ENCODE results near the gene PPCS. TPM values are rescaled to one million over a fixed set of nuclear protein-coding genes. Genes with fewer than 3 reads are reported as not detected.
A peak's percentile ranks its signal among the peaks of the same experiment; 100 is the strongest.

Gene PPCS
- total and polyA plus RNA-seq, 2 of the 4 experiments (the other 2 are of a cell fraction) = 8.2 to 18.9 TPM

DNA sequence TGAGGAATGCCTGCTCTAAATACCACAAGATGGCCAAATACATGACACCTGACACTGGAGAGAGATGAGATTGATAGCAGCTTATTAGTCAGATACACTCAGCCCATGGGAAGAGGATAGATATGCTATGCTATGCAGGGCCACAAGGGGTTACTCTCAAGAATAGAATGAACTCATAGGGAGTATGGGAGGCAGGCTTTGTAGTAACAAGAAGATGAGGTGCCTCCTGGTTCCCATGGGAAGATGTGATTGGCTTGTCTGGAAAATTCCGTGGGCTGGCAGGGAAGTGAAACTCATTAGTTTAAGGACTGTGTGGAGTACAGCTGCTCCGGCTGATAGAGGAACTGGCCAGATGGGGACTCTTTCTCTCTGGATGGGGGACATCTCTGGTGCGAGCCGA lies 23.3 kb downstream of the PPCS start:
- intact Hi-C loops (cut with micrococcal nuclease) = no loop called here
- no peak for ATAC-seq (ENCODE audit: low read depth)
- no peak overlapping the region for H3K18ac ChIP-seq (ENCODE audit: low read depth, low read length)

More for the DNA sequence above, 23.3 kb downstream of the PPCS start:
- Histone ChIP-seq H3K56ac (ENCODE audit: extremely low read depth, insufficient read depth, low read length) (no peak overlapping the region), H4K5ac (ENCODE audit: low read depth, low read length) (no peak overlapping the region), H2BK15ac (ENCODE audit: low read depth, low read length) (no peak overlapping the region), H2AK9ac (replicated peaks; ENCODE audit: low read depth, low read length, poor library complexity) (no peak overlapping the region), H3K27ac (ENCODE audit: insufficient read depth, low read length) (no peak overlapping the region), H2BK120ac (ENCODE audit: low read depth, low read length) (no peak overlapping the region), H2AK5ac (ENCODE audit: low read depth, low read length) (no peak overlapping the region), H3K36me3 (ENCODE audit: control insufficient read depth, insufficient read depth, low read length) (no peaks in the 10 kb centered on the region), H3K9me1 (ENCODE audit: insufficient read depth, low read length) (no peaks in the 10 kb centered on the region), H4K20me1 (ENCODE audit: insufficient read depth, low read length) (no peaks in the 10 kb centered on the region), H3K4me1 (ENCODE audit: control insufficient read depth, insufficient read depth, low read length) (no peaks in the 10 kb centered on the region), H3K4me2 (ENCODE audit: low read depth, low read length) (no peak overlapping the region), H3K4me3 (ENCODE audit: insufficient read depth, low read depth, low read length) (no peak overlapping the region), H3K9me3 (ENCODE audit: control insufficient read depth, insufficient read depth, low read length) (no peaks in the 10 kb centered on the region), H2AFZ (replicated peaks; ENCODE audit: low read length, poor library complexity) (no peak overlapping the region), H3K23ac (ENCODE audit: low read depth, low read length) (no peak overlapping the region), H4K91ac (ENCODE audit: insufficient read depth, low read depth, low read length) (no peak overlapping the region), H3K9ac (ENCODE audit: low read depth, low read length) (no peak overlapping the region), H3K14ac (replicated peaks; ENCODE audit: low read depth, low read length) (no peak overlapping the region), H3K4ac (ENCODE audit: low read depth, low read length) (no peak overlapping the region), H3K79me1 (ENCODE audit: low read depth in 1 of 2, low read length in 2 of 2) (no peaks in the 10 kb centered on the region), H2BK5ac (ENCODE audit: low read depth, low read length, poor library complexity, severe bottlenecking) (no peak overlapping the region), H3K27me3 (ENCODE audit: control insufficient read depth, insufficient read depth, low read length) (no peaks in the 10 kb centered on the region; the same call in 1 of the 2 replicates), H4K8ac (ENCODE audit: low read depth in 2 of 2, low read length in 2 of 2) (no peak overlapping the region), H2BK20ac (ENCODE audit: low read depth, low read length) (no peak overlapping the region)
- CTCF ChIA-PET = no interaction called here
- TF ChIP-seq POLR2A (IDR thresholded peaks at IDR 0.05; ENCODE audit: low read depth, low read length) = no peak
- no peak for TF ChIP-seq MAFK (IDR thresholded peaks at IDR 0.05; ENCODE audit: low read depth, low read length)
- no peak for TF ChIP-seq CHD1 (IDR thresholded peaks at IDR 0.05; ENCODE audit: low read depth, low read length)
- TF ChIP-seq, protein P1, sequence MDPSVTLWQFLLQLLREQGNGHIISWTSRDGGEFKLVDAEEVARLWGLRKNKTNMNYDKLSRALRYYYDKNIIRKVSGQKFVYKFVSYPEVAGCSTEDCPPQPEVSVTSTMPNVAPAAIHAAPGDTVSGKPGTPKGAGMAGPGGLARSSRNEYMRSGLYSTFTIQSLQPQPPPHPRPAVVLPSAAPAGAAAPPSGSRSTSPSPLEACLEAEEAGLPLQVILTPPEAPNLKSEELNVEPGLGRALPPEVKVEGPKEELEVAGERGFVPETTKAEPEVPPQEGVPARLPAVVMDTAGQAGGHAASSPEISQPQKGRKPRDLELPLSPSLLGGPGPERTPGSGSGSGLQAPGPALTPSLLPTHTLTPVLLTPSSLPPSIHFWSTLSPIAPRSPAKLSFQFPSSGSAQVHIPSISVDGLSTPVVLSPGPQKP (IDR thresholded peaks at IDR 0.05; ENCODE audit: borderline replicate concordance, low read depth, low read length) = no peak
- TF ChIP-seq RFX5 (IDR thresholded peaks at IDR 0.05; ENCODE audit: low read depth, low read length) = no peak
- TF ChIP-seq RAD21 (IDR thresholded peaks at IDR 0.05; ENCODE audit: low read length) = no peak
- no peak for TF ChIP-seq MAZ (IDR thresholded peaks at IDR 0.05; ENCODE audit: borderline replicate concordance, low read depth, low read length)
- no peak for TF ChIP-seq CEBPB (IDR thresholded peaks at IDR 0.05; ENCODE audit: low read depth, low read length)
- TF ChIP-seq MXI1 (IDR thresholded peaks at IDR 0.05; ENCODE audit: borderline replicate concordance, low read depth, low read length) = no peak
- TF ChIP-seq NFE2L2 (IDR thresholded peaks at IDR 0.05; ENCODE audit: low read depth, low read length) = no peak
- TF ChIP-seq, protein P2, sequence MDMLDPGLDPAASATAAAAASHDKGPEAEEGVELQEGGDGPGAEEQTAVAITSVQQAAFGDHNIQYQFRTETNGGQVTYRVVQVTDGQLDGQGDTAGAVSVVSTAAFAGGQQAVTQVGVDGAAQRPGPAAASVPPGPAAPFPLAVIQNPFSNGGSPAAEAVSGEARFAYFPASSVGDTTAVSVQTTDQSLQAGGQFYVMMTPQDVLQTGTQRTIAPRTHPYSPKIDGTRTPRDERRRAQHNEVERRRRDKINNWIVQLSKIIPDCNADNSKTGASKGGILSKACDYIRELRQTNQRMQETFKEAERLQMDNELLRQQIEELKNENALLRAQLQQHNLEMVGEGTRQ (IDR thresholded peaks at IDR 0.05; ENCODE audit: low read depth, low read length) = no peak
- no peak for TF ChIP-seq FOS (IDR thresholded peaks at IDR 0.05; ENCODE audit: low read depth, low read length)
- TF ChIP-seq RCOR1 (IDR thresholded peaks at IDR 0.05; ENCODE audit: insufficient replicate concordance, low read length) = no peak
- TF ChIP-seq, protein P3, sequence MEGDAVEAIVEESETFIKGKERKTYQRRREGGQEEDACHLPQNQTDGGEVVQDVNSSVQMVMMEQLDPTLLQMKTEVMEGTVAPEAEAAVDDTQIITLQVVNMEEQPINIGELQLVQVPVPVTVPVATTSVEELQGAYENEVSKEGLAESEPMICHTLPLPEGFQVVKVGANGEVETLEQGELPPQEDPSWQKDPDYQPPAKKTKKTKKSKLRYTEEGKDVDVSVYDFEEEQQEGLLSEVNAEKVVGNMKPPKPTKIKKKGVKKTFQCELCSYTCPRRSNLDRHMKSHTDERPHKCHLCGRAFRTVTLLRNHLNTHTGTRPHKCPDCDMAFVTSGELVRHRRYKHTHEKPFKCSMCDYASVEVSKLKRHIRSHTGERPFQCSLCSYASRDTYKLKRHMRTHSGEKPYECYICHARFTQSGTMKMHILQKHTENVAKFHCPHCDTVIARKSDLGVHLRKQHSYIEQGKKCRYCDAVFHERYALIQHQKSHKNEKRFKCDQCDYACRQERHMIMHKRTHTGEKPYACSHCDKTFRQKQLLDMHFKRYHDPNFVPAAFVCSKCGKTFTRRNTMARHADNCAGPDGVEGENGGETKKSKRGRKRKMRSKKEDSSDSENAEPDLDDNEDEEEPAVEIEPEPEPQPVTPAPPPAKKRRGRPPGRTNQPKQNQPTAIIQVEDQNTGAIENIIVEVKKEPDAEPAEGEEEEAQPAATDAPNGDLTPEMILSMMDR (conservative IDR thresholded peaks at IDR 0.05; ENCODE audit: low read depth, low read length) = no peak
- no peak for TF ChIP-seq SMC3 (IDR thresholded peaks at IDR 0.05; ENCODE audit: low read depth, low read length)
- TF ChIP-seq BHLHE40 (IDR thresholded peaks at IDR 0.05; ENCODE audit: low read depth, low read length) = no peak
- POLR2A ChIA-PET (ENCODE audit: unreplicated experiment) = no interaction called here
- BruUV-seq (replicated peaks) = no TSS peak
- in situ Hi-C loops (cut with MboI; ENCODE audit: low sequenced_read_pairs) (no loop called here), dilution Hi-C loops (cut with HindIII; ENCODE audit: low sequenced_read_pairs, unreplicated experiment) (no loop called here)
- DNase-seq = peak; percentile 19
- WGBS, 2 experiments (ENCODE audit: extremely low coverage in 2 of 2, insufficient read length in 1 of 2) = 22% methylated on average over 1 of the region's 4 CpGs; no CpG with 5 or more reads in 1 of the 2 experiments

Data from IMR-90 (cell line).